Mesendoderm (in vitro differentiated cells): Measurements from ENCODE around the gene XAGE2.

Experiments used
- DNase-seq: peaks from one replicate; pipeline ENCODE4 v3.0.0; 2013
- H2AK5ac ChIP-seq: 2 replicates; pipeline ENCODE4 v1.6.1; 2013; ENCODE audit warnings: low read length, inconsistent platforms
- H2BK120ac ChIP-seq: 2 replicates; pipeline ENCODE4 v1.6.1; 2013; ENCODE audit warnings: low read depth, mild to moderate bottlenecking, low read length, moderate library complexity, mixed read lengths
- H2BK15ac ChIP-seq: replicated peaks from 2 replicates; pipeline ENCODE4 v1.6.1; 2013; ENCODE audit warnings: low read depth, mild to moderate bottlenecking, moderate library complexity
- H2BK5ac ChIP-seq: 2 replicates; pipeline ENCODE4 v1.6.1; 2013; ENCODE audit warnings: low read length, inconsistent platforms
- H3K18ac ChIP-seq: 2 replicates; pipeline ENCODE4 v1.6.1; 2013; ENCODE audit warnings: mild to moderate bottlenecking, low read length, mixed read lengths
- H3K23ac ChIP-seq: one replicate; pipeline ENCODE4 v1.6.1; 2013; ENCODE audit warnings: low read length
- H3K27ac ChIP-seq: 2 replicates; pipeline ENCODE4 v1.5.1; 2013; ENCODE audit warnings: low read depth, mild to moderate bottlenecking, inconsistent platforms, low read length, moderate library complexity
- H3K27me3 ChIP-seq: 2 replicates; pipeline ENCODE4 v1.6.1; 2013; ENCODE audit warnings: low read length, control low read depth, mild to moderate bottlenecking, inconsistent platforms; ENCODE audit not compliant: insufficient read depth, poor library complexity
- H3K36me3 ChIP-seq: 2 replicates; pipeline ENCODE4 v1.6.1; 2013; ENCODE audit warnings: low read length, inconsistent platforms; ENCODE audit not compliant: control insufficient read depth, insufficient read depth
- H3K4ac ChIP-seq: one replicate; pipeline ENCODE4 v1.6.1; 2013; ENCODE audit warnings: low read depth, mild to moderate bottlenecking, low read length, moderate library complexity
- H3K4me1 ChIP-seq: 2 replicates; pipeline ENCODE4 v1.6.1; 2013; ENCODE audit warnings: low read depth, low read length, inconsistent platforms; ENCODE audit not compliant: control insufficient read depth
- H3K4me2 ChIP-seq: 2 replicates; pipeline ENCODE4 v1.6.1; 2013; ENCODE audit warnings: low read length
- H3K4me3 ChIP-seq: 2 replicates; pipeline ENCODE4 v1.5.1; 2013; ENCODE audit warnings: mild to moderate bottlenecking, low read length
- H3K56ac ChIP-seq: one replicate; pipeline ENCODE4 v1.6.1; 2013; ENCODE audit warnings: low read length
- H3K79me1 ChIP-seq: 2 replicates; pipeline ENCODE4 v1.6.1; 2013; ENCODE audit warnings: low read length, inconsistent platforms
- H3K79me2 ChIP-seq: 2 replicates; pipeline ENCODE4 v1.6.1; 2013; ENCODE audit warnings: mild to moderate bottlenecking, low read length; ENCODE audit not compliant: control insufficient read depth, insufficient read depth
- H3K9ac ChIP-seq: 2 replicates; pipeline ENCODE4 v1.6.1; 2013; ENCODE audit warnings: low read length, inconsistent platforms
- H4K5ac ChIP-seq: one replicate; pipeline ENCODE4 v1.6.1; 2013; ENCODE audit warnings: low read length
- H4K8ac ChIP-seq: one replicate; pipeline ENCODE4 v1.6.1; 2013; ENCODE audit warnings: low read depth, mild to moderate bottlenecking, control low read depth, low read length, moderate library complexity
- WGBS: extraction: QIAGEN DNeasy Blood & Tissue Kit; methylation state at CpG from one replicate; pipeline ENCODE4 v1.1.7; 2013; ENCODE audit warnings: low lambda C conversion rate, missing lambda C conversion rate; ENCODE audit not compliant: insufficient coverage; ENCODE audit errors: extremely low coverage; 5-methylcytosine and 5-hydroxymethylcytosine counted together

The XAGE2 gene

GRCh38 chrX:52359614-52360232 lies 9.1 kb upstream of the XAGE2 start:
- H3K4me2 ChIP-seq: no peak overlapping the region
- H2AK5ac ChIP-seq: no peak overlapping the region
- no peak for DNase-seq
- no peak overlapping the region for H3K27ac ChIP-seq
- no peaks in the 10 kb centered on the region for H3K4me1 ChIP-seq
- H3K27me3 ChIP-seq: no peaks in the 10 kb centered on the region
- no peaks in the 10 kb centered on the region for H3K36me3 ChIP-seq
- H3K18ac ChIP-seq: no peak overlapping the region
- no peak overlapping the region for H4K8ac ChIP-seq
- no peak overlapping the region for H2BK5ac ChIP-seq
- no peak overlapping the region for H4K5ac ChIP-seq
- no peak overlapping the region for H2BK15ac ChIP-seq
- no peak overlapping the region for H3K4me3 ChIP-seq
- H3K79me1 ChIP-seq: no peaks in the 10 kb centered on the region
- H2BK120ac ChIP-seq: no peak overlapping the region
- H3K79me2 ChIP-seq: no peaks in the 10 kb centered on the region
- no peak overlapping the region for H3K4ac ChIP-seq
- no peak overlapping the region for H3K56ac ChIP-seq
- no peak overlapping the region for H3K23ac ChIP-seq
- no CpG with 5 or more reads among the region's 7 CpGs for WGBS
- no peak overlapping the region for H3K9ac ChIP-seq

DNA sequence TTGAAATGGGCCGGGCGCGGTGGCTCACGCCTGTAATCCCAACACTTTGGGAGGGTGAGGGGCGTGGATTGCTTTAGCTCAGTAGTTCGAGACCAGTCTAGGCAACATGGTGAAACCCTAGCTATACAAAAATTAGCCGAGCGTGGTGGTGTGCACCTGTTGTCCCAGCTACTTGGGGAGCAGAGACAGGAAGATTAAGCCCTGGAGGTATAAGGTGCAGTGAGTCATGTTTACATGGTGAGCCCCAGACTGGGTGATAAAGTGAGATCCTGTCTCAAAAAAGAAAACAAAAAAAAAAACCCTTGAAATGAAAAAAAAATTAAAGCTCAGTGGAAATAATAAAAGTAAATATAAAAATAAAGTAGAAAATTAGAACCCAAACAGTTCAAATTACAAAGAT lies 6.9 kb upstream of the XAGE2 start:
- no peak overlapping the region for H2BK120ac ChIP-seq
- DNase-seq: no peak
- no peaks in the 10 kb centered on the region for H3K79me2 ChIP-seq
- no peak overlapping the region for H3K27ac ChIP-seq
- H2BK15ac ChIP-seq: no peak overlapping the region
- no peak overlapping the region for H3K9ac ChIP-seq
- no peak overlapping the region for H4K5ac ChIP-seq
- no peak overlapping the region for H3K4ac ChIP-seq
- no peaks in the 10 kb centered on the region for H3K27me3 ChIP-seq
- H4K8ac ChIP-seq: no peak overlapping the region
- no peak overlapping the region for H3K23ac ChIP-seq
- H2BK5ac ChIP-seq: no peak overlapping the region
- no peak overlapping the region for H3K18ac ChIP-seq
- H3K79me1 ChIP-seq: no peaks in the 10 kb centered on the region
- H3K4me2 ChIP-seq: no peak overlapping the region
- no CpG with 5 or more reads among the region's 8 CpGs for WGBS
- no peaks in the 10 kb centered on the region for H3K36me3 ChIP-seq
- H2AK5ac ChIP-seq: no peak overlapping the region
- H3K4me3 ChIP-seq: no peak overlapping the region
- no peaks in the 10 kb centered on the region for H3K4me1 ChIP-seq
- no peak overlapping the region for H3K56ac ChIP-seq

- H3K4me3 ChIP-seq: no peak overlapping the region
- no peaks in the 10 kb centered on the region for H3K4me1 ChIP-seq
- H2BK15ac ChIP-seq: no peak overlapping the region
- no peak overlapping the region for H2BK5ac ChIP-seq
- H3K27me3 ChIP-seq: no peaks in the 10 kb centered on the region
- H2AK5ac ChIP-seq: no peak overlapping the region
- no peak overlapping the region for H3K18ac ChIP-seq
- H3K79me2 ChIP-seq: no peaks in the 10 kb centered on the region
- H3K4ac ChIP-seq: no peak overlapping the region
- H4K5ac ChIP-seq: no peak overlapping the region
- WGBS: no CpG with 5 or more reads among the region's 8 CpGs
- peak; percentile 63 for DNase-seq
- H2BK120ac ChIP-seq: no peak overlapping the region
- no peak overlapping the region for H3K27ac ChIP-seq
- no peak overlapping the region for H3K9ac ChIP-seq
- no peak overlapping the region for H3K4me2 ChIP-seq
- no peak overlapping the region for H3K56ac ChIP-seq
- no peak overlapping the region for H4K8ac ChIP-seq
- H3K23ac ChIP-seq: no peak overlapping the region
- H3K36me3 ChIP-seq: no peaks in the 10 kb centered on the region
- no peaks in the 10 kb centered on the region for H3K79me1 ChIP-seq
Observed at GRCh38 chrX:52363247-52363883, 5.5 kb upstream of the XAGE2 start.

DNA sequence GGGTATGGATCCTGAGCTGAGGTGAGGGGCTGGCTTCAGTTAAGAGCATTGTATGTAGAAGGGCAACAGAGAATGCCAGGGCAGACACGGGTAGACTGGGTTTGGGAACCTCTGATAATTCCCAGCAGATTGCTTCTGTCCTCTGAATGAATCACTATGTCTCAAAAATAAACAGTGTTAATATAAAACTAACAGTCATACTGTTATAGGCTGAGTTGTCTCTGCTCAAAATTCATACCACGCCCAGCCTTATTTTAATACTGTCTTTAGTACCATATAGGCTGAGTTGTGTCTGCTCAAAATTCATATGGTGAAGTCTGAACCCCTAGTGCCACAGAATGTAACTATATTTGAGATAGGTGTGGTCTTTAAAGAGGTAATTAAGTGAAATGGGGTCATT lies 10.0 kb downstream of the XAGE2 start:
- no peak overlapping the region for H2BK15ac ChIP-seq
- no peak overlapping the region for H3K56ac ChIP-seq
- H2BK5ac ChIP-seq: no peak overlapping the region
- no peak overlapping the region for H3K4me3 ChIP-seq
- no peak overlapping the region for H3K23ac ChIP-seq
- H2AK5ac ChIP-seq: no peak overlapping the region
- no peaks in the 10 kb centered on the region for H3K4me1 ChIP-seq
- no peaks in the 10 kb centered on the region for H3K27me3 ChIP-seq
- H3K18ac ChIP-seq: no peak overlapping the region
- H4K8ac ChIP-seq: no peak overlapping the region
- H3K27ac ChIP-seq: no peak overlapping the region
- H3K79me1 ChIP-seq: no peaks in the 10 kb centered on the region
- no peak overlapping the region for H3K4ac ChIP-seq
- H4K5ac ChIP-seq: no peak overlapping the region
- H3K9ac ChIP-seq: no peak overlapping the region
- H3K4me2 ChIP-seq: no peak overlapping the region
- no peaks in the 10 kb centered on the region for H3K79me2 ChIP-seq
- H2BK120ac ChIP-seq: no peak overlapping the region
- no CpG with 5 or more reads among the region's 2 CpGs for WGBS
- DNase-seq: no peak
- H3K36me3 ChIP-seq: no peaks in the 10 kb centered on the region

DNA sequence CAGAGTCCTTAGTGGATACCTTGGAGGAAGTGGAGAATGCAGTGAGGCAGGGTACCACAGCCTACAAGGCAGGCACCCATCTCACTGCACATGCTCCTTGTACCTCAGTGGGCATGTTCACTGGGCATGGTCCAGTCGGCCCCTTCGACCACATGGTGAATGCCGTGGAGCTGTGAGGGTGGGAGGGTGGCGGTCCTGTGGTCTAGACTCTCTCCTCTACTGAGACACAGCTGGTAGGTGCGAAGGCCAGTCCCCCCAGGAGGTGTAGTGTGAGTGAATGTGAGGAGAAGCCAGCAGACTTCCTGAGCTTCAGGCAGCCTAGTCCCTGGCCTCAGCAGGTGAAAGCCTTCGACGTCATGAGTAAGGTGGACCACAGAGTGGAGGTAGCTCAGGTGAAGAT lies 12.2 kb downstream of the XAGE2 start:
- H2BK5ac ChIP-seq: no peak overlapping the region
- H3K4me3 ChIP-seq: no peak overlapping the region
- no peaks in the 10 kb centered on the region for H3K79me2 ChIP-seq
- H3K79me1 ChIP-seq: no peaks in the 10 kb centered on the region
- H3K23ac ChIP-seq: no peak overlapping the region
- H3K9ac ChIP-seq: no peak overlapping the region
- no peak for DNase-seq
- H3K56ac ChIP-seq: no peak overlapping the region
- no peak overlapping the region for H4K5ac ChIP-seq
- H3K18ac ChIP-seq: no peak overlapping the region
- WGBS: no CpG with 5 or more reads among the region's 7 CpGs
- H3K4me2 ChIP-seq: no peak overlapping the region
- no peaks in the 10 kb centered on the region for H3K36me3 ChIP-seq
- H2BK120ac ChIP-seq: no peak overlapping the region
- H3K4me1 ChIP-seq: no peaks in the 10 kb centered on the region
- H2AK5ac ChIP-seq: no peak overlapping the region
- no peak overlapping the region for H4K8ac ChIP-seq
- H2BK15ac ChIP-seq: no peak overlapping the region
- H3K27ac ChIP-seq: no peak overlapping the region
- H3K4ac ChIP-seq: no peak overlapping the region
- no peaks in the 10 kb centered on the region for H3K27me3 ChIP-seq
